GM18520 (cell line): ENCODE measurements around the gene GRIK2.

Experiments used
- ATAC-seq: cut with Tn5 transposase; IDR thresholded peaks from one replicate; pipeline ENCODE4 v1.9.1; 2021; ENCODE audit not compliant: unreplicated experiment

Gene GRIK2

DNA sequence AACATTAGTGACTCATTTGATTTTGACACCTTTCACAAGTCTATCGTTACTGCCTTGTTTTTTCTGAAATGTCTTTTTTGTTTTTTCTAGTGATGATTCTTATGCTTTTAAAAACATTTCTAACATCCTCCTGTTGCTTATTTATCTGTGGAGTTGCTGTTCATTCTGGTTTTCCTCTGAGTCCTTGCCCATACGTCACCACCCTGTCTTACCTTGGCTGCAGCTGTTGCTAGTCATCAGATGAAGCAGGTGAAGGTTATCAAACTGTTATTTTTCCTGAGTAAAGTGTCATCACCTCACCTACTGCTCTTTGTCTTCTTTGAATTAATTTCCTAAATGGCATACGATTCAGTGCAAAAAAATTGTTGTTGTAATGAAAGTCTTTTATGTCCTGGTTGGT is 376.6 kb downstream of the GRIK2 start:
- no peak for ATAC-seq

DNA sequence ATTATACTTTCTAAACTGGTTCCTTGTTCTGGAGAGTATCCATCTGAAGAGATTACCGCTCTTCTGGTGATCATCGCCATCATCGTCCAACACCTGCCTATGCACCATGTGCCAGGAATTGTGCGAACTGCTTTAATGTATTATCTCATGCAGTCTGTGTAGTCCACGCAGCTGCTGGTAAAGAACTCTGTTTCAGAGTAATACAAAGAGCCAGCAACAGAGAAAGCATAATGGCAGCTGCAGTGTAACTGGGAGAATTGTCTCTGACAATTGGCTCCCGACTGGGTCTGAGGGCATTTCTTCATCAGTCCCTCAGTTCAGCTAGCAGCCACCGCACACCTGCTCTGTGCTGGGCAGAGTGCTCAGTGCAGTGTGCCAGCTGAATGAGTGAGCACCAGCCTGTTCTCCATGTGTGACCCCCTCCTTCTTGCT is 383.4 kb downstream of the GRIK2 start:
- no peak for ATAC-seq

DNA sequence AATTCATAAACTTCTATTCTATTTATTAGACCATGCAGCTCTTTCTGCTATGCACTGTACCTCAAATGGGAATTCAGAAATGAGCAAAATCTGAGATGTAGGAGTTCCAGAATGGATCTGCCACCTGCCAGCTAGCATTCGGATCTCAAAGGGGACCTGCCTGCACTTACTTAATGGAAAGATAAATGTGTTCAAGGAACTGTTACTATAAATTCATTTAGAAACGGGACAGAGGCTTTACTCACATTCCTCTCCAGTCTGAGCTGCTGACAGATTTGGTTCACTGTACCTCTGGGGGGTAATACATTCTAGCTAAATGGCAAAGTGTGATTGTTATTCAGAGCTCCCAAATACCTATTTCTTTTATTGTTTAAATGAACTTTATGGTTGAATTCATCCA is 384.1 kb downstream of the GRIK2 start:
- ATAC-seq, result no peak

DNA sequence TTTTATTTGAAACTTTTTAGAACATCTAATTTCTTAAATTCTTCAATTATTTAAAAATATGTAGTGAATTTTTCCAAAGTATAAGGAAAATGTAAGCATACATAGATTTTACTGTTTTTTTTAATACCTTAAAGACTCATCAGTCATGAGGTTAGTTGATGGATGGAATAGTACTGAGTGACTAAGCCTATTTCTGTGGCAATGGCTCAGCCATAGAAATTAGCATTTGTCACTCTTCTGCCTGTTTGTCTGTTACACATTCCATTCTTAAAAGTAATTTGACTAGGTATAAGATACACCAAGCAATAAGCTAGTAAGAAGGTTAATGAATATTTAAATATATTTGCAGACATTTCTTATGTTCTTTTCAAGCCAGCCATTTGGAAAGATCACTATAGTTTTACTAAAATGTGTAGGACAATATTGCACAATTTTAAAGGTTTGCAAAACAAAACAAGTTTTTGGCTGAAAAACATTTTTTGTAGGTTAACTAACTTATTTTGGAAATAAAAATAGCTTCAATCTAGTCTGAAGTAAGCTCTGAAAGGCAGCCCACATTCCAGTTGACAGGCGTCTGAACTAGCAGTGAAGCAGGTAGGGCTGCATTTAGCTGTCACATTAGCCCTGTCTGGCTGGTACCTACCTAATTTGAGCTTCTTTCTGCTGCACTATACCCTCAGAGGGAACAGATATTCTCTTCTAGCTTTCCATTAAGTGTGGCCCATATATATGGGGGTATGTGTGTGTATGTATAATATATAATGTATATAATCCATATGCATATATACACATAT is 385.7 kb downstream of the GRIK2 start:
- ATAC-seq, result no peak

DNA sequence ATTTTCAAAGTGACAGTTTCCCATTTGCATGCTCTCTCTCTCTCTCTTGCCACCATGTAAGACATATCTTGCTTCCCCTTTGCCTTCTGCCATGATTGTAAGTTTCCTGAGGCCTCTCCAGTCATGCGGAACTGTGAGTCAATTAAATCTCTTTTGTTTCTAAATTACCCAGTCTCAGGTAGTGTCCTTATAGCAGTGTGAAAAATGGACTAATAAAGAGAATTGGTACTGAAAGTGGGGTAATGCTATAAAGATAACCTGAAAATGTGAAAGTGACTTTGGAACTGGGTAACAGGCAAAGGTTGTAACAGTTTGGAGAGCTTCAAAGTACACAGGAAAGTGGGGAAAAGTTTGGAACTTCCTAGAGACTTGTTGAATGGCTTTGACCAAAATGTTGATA is 389.8 kb downstream of the GRIK2 start:
- no peak for ATAC-seq

DNA sequence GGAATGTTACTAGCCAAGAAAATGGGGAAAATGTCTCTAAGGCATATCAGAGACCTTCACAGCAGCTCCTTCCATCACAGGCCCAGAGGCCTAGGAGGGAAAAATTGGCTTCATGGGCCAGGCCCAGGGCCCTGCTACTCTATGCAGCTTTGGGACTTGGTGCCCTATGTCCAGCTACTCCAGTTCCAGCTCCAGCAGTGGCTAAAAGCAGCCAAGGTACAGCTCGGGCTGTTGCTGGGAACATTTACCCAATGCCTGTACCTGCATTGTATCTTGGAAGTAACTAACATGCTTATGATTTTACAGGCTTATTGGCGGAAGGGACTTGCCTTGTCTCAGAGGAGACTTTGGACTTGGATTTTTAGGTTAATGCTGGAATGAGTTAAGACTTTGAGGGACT is 390.6 kb downstream of the GRIK2 start:
- ATAC-seq, result no peak

DNA sequence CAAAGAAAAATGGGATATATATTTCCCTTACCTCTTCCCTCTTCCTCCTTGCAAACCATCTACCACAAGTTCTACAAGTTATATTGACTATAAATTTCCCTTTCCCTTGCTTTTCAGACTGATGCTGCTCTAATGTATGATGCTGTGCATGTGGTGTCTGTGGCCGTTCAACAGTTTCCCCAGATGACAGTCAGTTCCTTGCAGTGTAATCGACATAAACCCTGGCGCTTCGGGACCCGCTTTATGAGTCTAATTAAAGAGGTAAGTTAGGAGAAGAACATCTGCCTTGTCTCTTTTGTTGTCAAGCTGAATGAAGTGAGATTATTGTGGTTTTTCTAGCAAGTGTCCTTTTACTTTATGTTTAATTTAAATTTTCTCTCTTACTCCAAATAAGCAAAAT is 406.0 kb downstream of the GRIK2 start:
- ATAC-seq, result no peak

DNA sequence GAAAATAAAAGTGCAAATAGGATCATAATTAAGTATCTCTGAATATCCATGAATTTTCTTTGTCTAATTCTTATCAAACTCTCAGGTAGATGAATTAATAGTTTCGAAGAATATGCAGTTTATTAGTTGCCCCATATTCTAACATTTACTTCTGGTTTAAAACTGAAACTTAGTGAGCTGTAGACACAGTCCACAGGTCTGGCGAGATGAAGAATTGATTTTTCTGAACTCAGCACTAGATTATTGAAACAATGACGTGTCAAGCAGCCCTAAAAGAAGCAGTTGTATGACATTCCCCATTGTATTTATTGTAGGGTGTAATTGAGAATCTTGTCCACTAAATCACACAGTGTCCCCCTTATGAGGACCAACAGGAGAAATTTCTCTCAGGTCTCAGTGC is 407.1 kb downstream of the GRIK2 start:
- ATAC-seq, result no peak

DNA sequence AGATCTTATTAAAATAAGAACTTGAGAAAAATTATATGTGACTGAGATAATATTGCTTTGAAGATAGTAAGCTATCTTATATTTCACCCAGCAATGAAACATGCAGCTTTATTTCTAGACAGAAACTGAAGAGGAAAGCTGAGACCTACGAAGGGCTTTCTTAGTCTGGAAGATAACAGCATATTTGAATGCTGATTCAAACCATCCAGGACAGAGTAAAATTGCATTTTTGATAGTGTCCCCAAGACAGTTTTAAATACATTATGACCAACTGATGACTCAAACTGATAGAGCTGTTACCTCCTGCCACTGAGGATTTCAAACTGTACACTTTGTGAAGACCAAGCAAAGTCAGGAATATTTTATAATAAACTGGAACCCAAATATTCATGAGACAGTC is 409.6 kb downstream of the GRIK2 start:
- ATAC-seq, result no peak

DNA sequence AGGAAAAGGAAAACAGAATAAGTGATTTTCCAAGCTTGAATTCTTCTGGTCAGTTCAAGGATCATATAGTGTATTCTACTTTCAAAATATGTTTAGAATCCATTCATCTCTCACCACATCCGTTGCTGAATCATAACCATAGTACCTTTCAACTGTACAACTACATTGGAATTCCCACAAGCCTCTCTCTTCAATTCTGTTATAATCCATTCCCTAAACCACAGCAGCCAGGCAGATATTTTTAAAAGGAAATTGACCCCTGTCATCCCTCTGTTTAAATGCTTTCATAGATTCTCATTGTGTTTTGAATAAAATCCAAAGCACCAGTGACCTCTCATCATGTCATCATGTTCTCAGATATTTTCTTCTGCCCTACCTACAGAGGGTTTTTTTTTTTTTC is 412.7 kb downstream of the GRIK2 start:
- ATAC-seq, result no peak

DNA sequence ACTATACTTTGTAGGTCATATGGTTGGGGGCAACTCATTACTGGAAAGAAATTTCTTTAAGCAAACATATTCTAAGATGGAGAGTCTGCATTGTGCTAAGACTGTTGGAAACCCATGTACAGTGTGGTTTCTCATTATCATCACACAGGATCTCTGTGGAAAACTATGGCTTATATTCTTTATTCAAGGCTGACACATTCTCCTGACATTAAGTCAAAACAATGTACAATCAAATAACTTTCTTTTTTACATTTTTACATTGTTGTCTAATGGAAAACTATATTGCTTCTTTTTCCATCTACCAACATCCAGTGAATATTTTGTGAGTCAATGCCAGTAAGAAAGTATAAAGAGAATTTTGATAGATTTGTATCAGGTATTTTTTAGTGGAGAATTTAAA is 417.6 kb downstream of the GRIK2 start:
- ATAC-seq, result no peak

DNA sequence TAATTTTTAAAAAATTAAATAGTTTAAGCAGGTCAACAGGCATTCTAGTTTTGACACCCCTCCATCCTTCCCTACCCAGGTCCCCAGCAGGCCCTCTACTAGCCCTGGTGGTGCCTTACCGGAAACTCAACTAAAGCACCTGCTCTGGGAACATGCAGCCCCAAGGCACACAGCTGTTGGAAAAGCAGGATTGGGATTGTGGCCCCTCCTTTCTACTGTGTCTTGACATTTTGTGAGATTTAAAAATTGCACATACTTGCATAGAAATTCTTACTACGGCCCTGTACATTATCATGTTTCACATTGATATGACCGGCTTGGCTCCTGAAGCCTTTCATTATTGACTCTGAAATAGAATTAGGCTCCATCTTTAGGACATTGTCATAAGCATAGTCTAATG is 423.2 kb downstream of the GRIK2 start:
- ATAC-seq, result no peak

DNA sequence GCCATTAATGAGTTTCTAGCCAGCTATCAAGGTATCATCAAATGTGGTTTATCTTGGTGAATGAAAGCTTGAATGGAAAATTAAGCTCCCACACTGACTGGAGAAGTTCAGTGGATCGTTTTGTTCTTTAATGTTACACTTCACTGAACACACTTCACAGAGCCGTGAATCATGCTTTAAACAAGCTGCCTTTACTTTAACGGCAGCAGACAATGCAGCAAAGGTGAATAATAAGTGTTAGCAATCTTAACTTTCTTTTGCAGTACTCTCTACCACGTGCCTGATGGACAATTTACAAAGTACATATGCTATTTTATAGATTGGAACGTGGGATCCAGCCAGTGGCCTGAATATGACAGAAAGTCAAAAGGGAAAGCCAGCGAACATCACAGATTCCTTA is 424.5 kb downstream of the GRIK2 start:
- no peak for ATAC-seq

DNA sequence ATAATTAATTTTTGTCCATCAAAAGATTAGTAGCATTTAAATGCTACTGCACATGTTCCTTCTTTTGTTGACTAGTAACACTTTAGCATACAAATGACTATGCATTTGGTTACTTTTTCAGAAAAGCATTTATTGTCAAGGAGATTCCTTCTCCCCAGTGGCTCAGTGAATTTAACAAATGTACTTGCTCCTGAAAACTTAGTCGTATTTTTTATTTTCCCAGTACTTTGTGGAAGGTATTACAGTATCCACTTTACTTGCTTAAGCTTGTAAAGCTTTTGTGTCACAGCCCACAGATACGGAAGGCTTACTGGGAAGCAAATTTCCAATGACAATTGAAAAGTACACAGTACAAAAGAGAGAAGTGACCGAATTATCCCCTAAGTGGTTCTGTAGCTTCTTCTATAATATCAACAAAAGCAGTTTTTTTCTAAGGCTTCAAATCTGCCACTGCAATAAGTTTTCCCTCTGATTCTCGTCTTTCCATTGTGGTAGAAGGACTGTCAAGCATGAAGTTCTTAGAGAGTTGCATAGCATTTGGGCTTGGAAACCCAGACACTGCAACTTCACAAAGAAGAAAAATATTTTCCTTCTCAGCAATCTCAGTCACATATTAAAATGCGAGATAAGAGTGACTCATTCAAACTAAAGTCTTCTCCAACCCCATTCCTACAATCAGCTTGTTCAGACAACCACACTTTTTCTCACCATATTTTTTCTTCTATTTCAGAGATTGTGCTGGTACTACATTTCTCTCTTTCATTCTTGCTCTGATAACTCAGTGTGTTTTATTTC is 431.2 kb downstream of the GRIK2 start:
- ATAC-seq, result no peak

DNA sequence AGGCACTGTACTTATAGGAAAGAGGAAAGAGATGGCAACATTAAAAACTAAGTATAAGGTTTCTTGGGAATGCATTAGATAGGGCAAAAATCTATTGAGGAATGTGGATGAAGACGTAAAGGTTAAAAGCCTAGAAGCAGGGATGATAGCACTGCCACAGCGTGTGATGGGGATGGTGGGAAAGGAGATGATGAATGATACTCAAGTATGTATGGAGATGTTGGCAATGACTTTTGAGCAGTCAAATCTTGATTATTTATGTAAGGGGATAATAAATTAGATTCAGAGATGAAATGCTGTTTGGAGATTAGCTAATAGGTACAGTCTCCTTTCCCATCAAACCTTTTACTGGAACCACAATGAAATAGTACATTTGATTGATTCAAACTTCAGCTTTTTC is 432.8 kb downstream of the GRIK2 start:
- no peak for ATAC-seq

DNA sequence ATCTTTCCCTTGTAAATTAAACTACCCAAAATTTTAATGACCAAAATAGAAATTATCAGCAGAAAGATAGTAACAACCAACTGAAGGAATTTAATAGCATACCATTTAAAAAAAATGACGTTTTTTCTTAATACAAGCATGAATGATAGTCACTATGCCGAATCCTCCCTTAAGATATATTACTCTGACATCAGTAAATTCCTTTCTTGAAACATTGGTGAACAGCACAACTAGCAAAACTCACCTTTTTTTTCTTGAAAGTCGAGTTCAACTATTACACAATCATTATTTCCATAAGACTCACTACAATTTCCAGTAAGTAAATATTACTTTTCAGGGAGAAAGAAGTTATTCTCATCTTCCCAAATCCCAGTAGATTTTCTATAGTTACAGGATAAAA is 433.2 kb downstream of the GRIK2 start:
- ATAC-seq, result no peak

DNA sequence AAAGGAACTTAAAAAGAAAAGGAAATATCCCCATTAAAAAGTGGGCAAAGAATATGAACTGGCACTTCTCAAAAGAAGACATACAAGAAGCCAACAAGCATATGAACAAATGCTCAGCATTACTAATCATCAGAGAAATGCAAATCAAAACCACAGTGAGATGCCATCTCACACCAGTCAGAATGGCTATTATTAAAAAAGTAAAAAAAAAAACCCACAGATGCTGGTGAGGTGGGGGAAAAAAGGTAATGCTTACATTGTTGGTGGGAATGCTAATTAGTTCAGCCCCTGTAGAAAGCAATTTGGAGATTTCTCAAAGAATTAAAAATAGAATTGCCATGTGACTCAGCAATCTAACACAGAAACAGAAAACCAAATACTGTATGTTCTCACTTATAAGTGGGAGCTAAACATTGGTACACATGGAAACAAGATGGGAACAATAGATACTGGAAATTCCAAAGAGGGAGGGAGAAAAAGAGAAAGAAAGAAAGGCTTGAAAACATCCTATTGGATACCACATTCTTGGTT is 437.1 kb downstream of the GRIK2 start:
- peak; percentile 80 for ATAC-seq

DNA sequence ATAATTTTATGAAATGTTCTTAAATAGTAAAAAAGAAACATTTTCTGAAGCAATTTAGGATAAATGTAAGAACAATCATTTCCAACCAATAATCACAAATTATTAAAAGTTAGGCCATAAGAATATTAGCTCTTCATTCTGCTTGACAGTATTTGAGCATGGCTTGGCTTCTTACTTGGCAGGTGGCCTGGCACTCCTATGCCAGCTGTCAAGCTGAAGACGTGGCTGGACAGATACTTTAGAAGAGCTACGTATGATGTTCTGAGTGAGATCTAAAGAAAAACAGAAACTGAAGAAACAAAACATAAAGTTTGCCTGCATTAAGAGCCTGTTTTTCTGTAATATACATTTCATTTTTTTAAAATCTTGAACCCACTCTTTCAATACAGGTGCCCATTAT is 438.9 kb downstream of the GRIK2 start:
- no peak for ATAC-seq

DNA sequence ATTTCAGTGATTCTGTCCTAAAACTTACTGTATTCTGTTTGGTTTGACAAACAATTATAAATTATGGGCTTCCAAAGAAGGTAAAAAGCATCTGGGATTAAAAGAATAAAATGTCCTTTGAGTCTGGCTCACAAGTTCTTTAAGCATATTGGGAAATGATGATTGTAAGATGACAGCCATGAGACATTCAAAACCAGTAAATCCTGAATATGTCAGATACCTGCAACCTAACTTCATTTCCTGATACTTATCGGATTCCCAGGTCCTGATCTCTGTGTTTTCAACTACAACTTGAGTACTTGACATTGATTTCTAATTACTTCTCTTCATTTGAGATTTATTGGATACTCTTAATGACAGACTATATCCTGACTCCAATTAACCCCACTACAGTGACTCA is 446.6 kb downstream of the GRIK2 start:
- ATAC-seq, result no peak

DNA sequence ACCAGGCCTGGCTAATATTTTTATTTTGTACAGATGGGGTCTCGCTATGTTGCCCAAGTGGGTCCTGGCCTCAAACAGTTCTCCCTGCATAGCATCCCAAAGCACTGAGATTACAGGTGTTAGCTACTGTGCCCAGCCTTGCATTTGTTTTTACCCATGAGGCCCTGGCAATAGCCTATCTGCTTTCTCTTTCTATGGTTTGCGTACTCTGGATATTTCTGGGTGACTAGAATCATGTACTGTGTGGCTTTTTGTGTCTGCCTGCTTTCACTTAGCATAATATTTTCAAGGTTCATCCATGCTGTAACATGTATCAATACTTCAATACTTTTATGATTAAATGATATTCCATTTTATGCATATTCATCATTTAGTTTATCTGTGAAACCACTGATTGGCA is 451.7 kb downstream of the GRIK2 start:
- ATAC-seq, result peak; percentile 43

DNA sequence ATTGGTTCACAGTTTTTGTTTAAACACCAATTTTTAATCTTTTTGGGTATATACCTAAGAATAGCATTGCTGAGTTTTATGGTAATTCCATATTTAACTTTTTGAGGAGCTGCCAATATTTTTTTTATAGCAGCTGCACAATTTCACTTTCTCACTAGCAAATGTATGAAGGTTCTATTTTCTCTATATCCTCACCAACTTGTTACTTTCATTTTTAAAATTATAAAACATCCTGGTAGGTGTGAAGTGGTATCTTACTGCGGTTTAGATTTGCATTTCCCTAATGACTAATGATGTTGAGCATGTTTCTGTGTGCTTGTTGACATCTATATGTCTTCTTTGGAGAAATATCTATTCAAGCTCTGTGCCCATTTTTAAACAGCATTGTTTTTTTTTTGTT is 452.1 kb downstream of the GRIK2 start:
- peak; percentile 99 for ATAC-seq

DNA sequence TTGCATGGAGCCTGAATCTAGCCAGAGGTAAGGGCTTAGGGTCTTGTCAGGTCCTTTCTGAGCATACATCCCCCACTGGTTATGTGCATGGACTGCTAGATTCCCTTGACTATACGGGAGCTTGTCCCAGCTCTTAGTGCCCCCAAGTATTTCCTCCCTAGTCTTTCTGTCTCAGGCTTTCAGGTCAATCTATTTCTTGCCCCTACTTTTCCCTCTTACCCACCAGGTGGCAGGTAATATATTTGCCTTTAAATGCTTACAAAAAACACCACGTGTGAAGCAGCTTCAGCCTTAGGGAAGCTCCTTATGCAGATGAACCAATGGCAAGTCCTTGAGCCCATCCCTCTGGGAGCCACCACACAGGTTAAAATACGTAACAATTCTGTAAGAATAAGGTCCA is 454.2 kb downstream of the GRIK2 start:
- no peak for ATAC-seq
